ENCODE measurements around the gene STOX1. TPM values are rescaled to one million over a fixed set of nuclear protein-coding genes. Genes with fewer than 3 reads are reported as not detected.

The STOX1 gene
- total and polyA plus RNA-seq, 2 donors: 8.5 to 10.3 TPM

DNA sequence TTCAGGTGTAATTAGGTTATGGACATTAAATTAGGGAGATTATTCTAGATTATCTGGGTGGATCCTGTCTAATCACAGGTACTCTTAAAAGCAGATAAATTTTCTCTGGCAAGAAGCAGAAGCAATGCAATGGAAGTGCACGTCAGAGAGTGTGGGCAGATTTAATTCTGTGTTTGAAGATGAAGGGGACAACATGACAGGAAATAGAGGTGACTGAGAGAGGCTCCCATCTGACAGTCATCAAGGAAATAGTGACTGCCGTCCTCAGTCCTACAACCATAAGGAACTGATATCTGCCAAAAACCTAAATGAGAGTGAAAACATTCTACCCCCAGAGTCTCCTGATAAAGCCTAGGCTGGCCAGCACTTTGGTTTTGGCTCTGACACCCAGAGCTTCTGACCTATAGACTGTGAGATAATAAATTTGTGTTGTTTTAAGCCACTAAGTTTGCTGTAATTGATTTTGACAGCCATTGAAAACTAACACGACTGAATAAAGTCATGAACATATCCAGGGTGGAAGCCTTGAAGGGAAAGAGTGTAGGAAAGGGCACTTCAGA, 43.3 kb downstream of the STOX1 start:
- DNase-seq (ENCODE audit: low read depth in 6 of 9, low spot score in 9 of 9): peak in 1 of 9 donors; percentile 11
- 60% methylated on average over 3 of the region's 3 CpGs for WGBS
- H3K9me3 ChIP-seq (ENCODE audit: control insufficient read depth in 2 of 2, insufficient read depth in 1 of 2, low read length in 1 of 2): peaks cover 1 to 9% of the 10 kb centered on the region in 2 donors
- peak overlapping the region; percentile 64 to 65 for H3K27ac ChIP-seq (ENCODE audit: low read depth in 1 of 2, low read length in 1 of 2)
- H3K4me1 ChIP-seq (ENCODE audit: control insufficient read depth in 2 of 2, insufficient read depth in 2 of 2, low read length in 2 of 2): no peaks in the 10 kb centered on the region
- H3K36me3 ChIP-seq (ENCODE audit: control insufficient read depth in 2 of 2, insufficient read depth in 2 of 2, low read length in 1 of 2): no peaks in the 10 kb centered on the region
- no peak overlapping the region for H3K4me3 ChIP-seq (ENCODE audit: low read length in 2 of 2)
- no peaks in the 10 kb centered on the region for H3K27me3 ChIP-seq (ENCODE audit: control insufficient read depth in 2 of 2, insufficient read depth in 1 of 2, low read length in 1 of 2)

DNA sequence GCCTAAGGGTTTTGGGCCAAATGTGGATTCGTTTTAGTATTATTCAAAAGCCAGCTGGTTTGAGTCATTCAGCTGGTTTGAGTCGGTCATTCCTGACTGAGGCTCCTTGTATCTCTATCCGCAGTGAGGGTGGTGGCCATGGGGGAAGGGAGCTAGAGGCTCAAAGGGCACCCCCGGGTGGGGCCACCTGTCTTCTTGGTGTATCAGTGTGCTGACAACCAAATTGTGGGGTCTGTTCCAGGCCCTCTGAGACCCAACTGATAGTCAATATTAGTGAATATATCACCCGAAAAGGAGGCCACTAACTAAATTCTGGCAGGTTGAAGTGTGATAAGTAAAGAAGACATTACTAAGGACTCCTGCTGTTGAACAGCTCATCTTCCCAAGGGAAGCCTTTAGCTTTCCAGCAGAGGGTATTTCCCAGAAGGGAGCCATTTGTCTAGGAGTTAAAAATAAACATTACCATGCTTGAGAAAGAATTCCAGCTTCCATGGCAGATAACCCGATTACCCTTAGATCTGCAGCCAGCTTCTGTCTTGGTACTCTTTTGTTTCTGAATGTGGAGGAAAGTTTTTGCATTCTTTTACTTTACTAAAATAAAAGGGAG, 43.9 kb downstream of the STOX1 start:
- H3K36me3 ChIP-seq (ENCODE audit: control insufficient read depth in 2 of 2, insufficient read depth in 2 of 2, low read length in 1 of 2): no peaks in the 10 kb centered on the region
- H3K4me1 ChIP-seq (ENCODE audit: control insufficient read depth in 2 of 2, insufficient read depth in 2 of 2, low read length in 2 of 2): no peaks in the 10 kb centered on the region
- H3K9me3 ChIP-seq (ENCODE audit: control insufficient read depth in 2 of 2, insufficient read depth in 1 of 2, low read length in 1 of 2): peaks cover 1 to 9% of the 10 kb centered on the region in 2 donors
- H3K27me3 ChIP-seq (ENCODE audit: control insufficient read depth in 2 of 2, insufficient read depth in 1 of 2, low read length in 1 of 2): no peaks in the 10 kb centered on the region
- H3K4me3 ChIP-seq (ENCODE audit: low read length in 2 of 2): no peak overlapping the region
- DNase-seq (ENCODE audit: low read depth in 6 of 9, low spot score in 9 of 9): peak in 1 of 9 donors; percentile 13
- WGBS: 86% methylated on average over 6 of the region's 6 CpGs
- peak overlapping the region; percentile 64 to 65 for H3K27ac ChIP-seq (ENCODE audit: low read depth in 1 of 2, low read length in 1 of 2)

DNA sequence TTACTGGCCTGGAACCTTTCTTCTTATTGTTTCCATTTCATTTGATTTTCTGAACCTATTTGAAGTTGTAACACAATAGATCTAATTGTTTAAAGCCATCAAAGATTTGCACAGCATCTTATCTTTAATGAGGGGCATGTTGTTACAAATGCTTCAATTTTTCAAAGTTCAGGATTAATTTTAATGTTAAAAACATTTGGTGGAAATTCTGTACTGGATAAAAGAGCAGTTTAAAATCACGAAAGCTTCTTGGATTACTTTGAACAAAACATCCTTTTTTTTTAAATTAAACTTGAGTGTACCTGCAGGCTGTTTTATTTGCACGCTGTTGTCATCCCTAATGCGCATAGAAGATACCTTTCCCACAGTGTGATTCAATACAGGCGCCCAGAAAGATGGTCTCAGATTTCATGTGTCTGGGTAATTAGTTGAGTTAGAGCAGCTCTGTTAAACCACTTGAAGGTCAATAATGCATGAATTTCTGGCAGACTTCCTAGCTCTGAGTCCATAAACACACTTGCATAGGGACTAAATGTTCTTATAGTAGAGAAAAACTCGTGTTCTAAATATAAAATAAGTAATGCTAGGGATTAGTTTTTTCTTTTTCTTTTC, 44.5 kb downstream of the STOX1 start:
- peaks cover 1 to 6% of the 10 kb centered on the region in 2 donors for H3K9me3 ChIP-seq (ENCODE audit: control insufficient read depth in 2 of 2, insufficient read depth in 1 of 2, low read length in 1 of 2)
- peak in 2 of 9 donors; percentile 14 to 43 for DNase-seq (ENCODE audit: low read depth in 6 of 9, low spot score in 9 of 9)
- no peaks in the 10 kb centered on the region for H3K36me3 ChIP-seq (ENCODE audit: control insufficient read depth in 2 of 2, insufficient read depth in 2 of 2, low read length in 1 of 2)
- H3K27me3 ChIP-seq (ENCODE audit: control insufficient read depth in 2 of 2, insufficient read depth in 1 of 2, low read length in 1 of 2): no peaks in the 10 kb centered on the region
- H3K4me1 ChIP-seq (ENCODE audit: control insufficient read depth in 2 of 2, insufficient read depth in 2 of 2, low read length in 2 of 2): no peaks in the 10 kb centered on the region
- 90% methylated on average over 5 of the region's 5 CpGs for WGBS
- H3K27ac ChIP-seq (ENCODE audit: low read depth in 1 of 2, low read length in 1 of 2): peak overlapping the region in 1 of 2 donors; percentile 58
- H3K4me3 ChIP-seq (ENCODE audit: low read length in 2 of 2): no peak overlapping the region

DNA sequence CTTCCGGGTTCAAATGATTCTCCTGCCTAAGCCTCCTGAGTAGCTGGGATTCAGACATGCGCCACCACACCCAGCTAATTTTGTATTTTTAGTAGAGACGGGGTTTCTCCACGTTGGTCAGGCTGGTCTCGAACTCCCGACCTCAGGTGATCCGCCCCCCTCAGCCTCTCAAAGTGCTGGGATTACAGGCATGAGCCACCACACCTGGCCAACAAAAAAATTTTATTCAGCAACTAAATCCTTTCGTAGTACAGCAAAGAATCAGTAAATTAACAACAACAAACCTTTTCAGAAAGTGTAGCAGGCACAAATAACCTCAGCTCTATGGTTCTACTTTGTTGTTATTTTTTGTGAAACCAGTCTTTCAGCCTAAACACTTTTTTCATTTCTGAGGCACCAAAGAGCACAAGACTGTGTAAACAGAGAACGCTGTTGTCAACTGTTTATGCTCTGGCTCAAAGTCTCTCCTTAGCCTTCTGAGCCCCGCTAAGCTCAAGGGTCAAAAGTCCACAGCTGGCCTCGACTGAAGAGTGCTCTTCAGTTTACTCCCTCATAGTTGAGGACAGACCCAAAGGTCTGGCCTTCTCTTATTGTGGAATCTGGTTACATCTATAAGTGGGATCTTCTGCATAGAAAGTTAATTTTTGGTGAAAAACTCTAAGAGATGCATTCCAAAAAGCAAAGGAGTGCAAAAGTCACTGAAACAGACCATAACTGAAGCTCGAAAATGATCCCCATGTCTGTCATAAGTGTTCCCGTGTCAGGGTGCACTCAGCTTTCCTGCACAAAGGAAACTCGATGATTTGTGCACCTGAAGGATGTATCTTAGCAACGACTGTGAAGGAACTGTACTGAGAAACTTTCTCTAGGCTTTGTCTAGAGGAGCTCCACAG, 49.2 kb downstream of the STOX1 start:
- no peak for DNase-seq (ENCODE audit: low read depth in 6 of 9, low spot score in 9 of 9)
- no peaks in the 10 kb centered on the region for H3K9me3 ChIP-seq (ENCODE audit: control insufficient read depth in 2 of 2, insufficient read depth in 1 of 2, low read length in 1 of 2)
- WGBS: 92% methylated on average over 15 of the region's 15 CpGs
- H3K27ac ChIP-seq (ENCODE audit: low read depth in 1 of 2, low read length in 1 of 2): peak overlapping the region; percentile 3 to 36
- no peaks in the 10 kb centered on the region for H3K36me3 ChIP-seq (ENCODE audit: control insufficient read depth in 2 of 2, insufficient read depth in 2 of 2, low read length in 1 of 2)
- no peaks in the 10 kb centered on the region for H3K27me3 ChIP-seq (ENCODE audit: control insufficient read depth in 2 of 2, insufficient read depth in 1 of 2, low read length in 1 of 2)
- no peak overlapping the region for H3K4me3 ChIP-seq (ENCODE audit: low read length in 2 of 2)
- peaks cover 0 to 2% of the 10 kb centered on the region in 2 donors for H3K4me1 ChIP-seq (ENCODE audit: control insufficient read depth in 2 of 2, insufficient read depth in 2 of 2, low read length in 2 of 2)

DNA sequence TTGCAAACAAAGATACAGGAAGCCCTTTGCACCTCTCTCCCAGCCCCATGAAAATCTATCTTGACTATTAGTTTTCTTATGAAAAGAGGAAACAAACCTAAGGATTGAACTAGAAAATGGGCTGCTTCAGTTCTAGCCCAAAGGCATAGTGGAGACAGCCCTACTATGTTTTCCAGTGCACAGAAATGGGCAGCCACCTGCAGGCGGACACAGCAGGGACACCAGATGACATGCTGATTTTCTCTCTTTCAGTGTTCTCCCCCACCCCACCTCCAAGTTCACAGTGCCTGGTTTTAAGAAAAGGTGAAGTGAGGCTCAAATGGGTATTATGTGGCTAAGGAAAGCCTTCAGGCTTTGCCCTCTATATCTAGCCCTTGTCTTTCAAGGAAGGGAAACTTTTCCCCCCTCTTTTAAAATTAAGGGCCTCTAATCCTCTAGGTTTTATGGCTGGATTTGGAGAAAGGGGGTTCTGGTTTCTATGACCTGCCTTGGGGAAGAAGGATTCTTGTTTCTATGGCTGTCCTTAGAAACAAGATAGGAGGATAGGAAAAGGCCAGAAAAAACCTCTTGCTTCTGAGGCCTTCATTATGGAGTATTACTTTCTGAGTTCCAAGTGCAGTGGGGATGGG, 50.3 kb downstream of the STOX1 start:
- no peaks in the 10 kb centered on the region for H3K27me3 ChIP-seq (ENCODE audit: control insufficient read depth in 2 of 2, insufficient read depth in 1 of 2, low read length in 1 of 2)
- H3K9me3 ChIP-seq (ENCODE audit: control insufficient read depth in 2 of 2, insufficient read depth in 1 of 2, low read length in 1 of 2): no peaks in the 10 kb centered on the region
- peaks cover 0 to 2% of the 10 kb centered on the region in 2 donors for H3K4me1 ChIP-seq (ENCODE audit: control insufficient read depth in 2 of 2, insufficient read depth in 2 of 2, low read length in 2 of 2)
- 95% methylated on average over 1 of the region's 1 CpG for WGBS
- no peak overlapping the region for H3K4me3 ChIP-seq (ENCODE audit: low read length in 2 of 2)
- no peak for DNase-seq (ENCODE audit: low read depth in 6 of 9, low spot score in 9 of 9)
- H3K36me3 ChIP-seq (ENCODE audit: control insufficient read depth in 2 of 2, insufficient read depth in 2 of 2, low read length in 1 of 2): no peaks in the 10 kb centered on the region
- H3K27ac ChIP-seq (ENCODE audit: low read depth in 1 of 2, low read length in 1 of 2): no peak overlapping the region

DNA sequence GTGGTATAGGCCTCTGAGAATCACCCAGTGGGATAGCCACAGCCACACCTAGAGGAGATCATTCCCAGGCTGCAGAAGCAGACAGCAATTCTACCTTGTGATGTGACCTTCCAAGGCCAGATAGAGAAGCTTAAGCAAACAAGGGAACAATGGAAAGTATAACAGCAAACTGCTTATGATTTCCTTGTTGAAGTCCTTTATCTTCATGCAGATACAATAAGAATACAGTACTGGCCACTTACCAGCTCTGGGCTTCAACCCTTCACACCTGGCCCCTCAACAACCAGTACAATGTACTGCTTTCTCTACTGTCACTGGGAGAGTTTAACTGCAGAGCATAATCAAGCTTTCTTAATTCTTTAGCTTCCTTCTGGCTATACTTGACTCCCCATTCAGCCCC, 51.2 kb downstream of the STOX1 start:
- no peaks in the 10 kb centered on the region for H3K36me3 ChIP-seq (ENCODE audit: control insufficient read depth in 2 of 2, insufficient read depth in 2 of 2, low read length in 1 of 2)
- no peak overlapping the region for H3K27ac ChIP-seq (ENCODE audit: low read depth in 1 of 2, low read length in 1 of 2)
- H3K9me3 ChIP-seq (ENCODE audit: control insufficient read depth in 2 of 2, insufficient read depth in 1 of 2, low read length in 1 of 2): no peaks in the 10 kb centered on the region
- H3K27me3 ChIP-seq (ENCODE audit: control insufficient read depth in 2 of 2, insufficient read depth in 1 of 2, low read length in 1 of 2): no peaks in the 10 kb centered on the region
- H3K4me1 ChIP-seq (ENCODE audit: control insufficient read depth in 2 of 2, insufficient read depth in 2 of 2, low read length in 2 of 2): peaks cover 0 to 2% of the 10 kb centered on the region in 2 donors
- DNase-seq (ENCODE audit: low read depth in 6 of 9, low spot score in 9 of 9): no peak
- H3K4me3 ChIP-seq (ENCODE audit: low read length in 2 of 2): no peak overlapping the region

DNA sequence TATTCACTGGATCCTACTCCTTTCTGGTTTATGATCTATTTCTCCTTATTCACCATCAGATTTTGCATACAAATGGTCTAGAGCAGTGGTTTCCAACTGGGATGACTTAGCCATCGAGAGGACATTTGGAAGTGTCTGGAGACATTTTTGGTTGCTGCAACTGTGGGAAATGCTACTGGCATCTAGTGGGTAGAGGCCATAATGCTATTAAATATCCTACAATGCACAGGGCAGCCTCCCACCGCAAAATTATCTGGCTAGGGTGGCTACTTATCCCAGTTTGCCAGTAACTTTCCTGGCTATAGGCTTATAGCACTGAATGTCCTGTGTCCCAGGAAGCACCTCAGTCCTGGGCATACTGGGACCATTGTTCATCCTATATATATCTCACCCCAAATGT, 52.3 kb downstream of the STOX1 start:
- peaks cover 0 to 2% of the 10 kb centered on the region in 2 donors for H3K4me1 ChIP-seq (ENCODE audit: control insufficient read depth in 2 of 2, insufficient read depth in 2 of 2, low read length in 2 of 2)
- no peak overlapping the region for H3K27ac ChIP-seq (ENCODE audit: low read depth in 1 of 2, low read length in 1 of 2)
- H3K9me3 ChIP-seq (ENCODE audit: control insufficient read depth in 2 of 2, insufficient read depth in 1 of 2, low read length in 1 of 2): no peaks in the 10 kb centered on the region
- over 99% methylated on average over 2 of the region's 2 CpGs for WGBS
- no peak overlapping the region for H3K4me3 ChIP-seq (ENCODE audit: low read length in 2 of 2)
- no peaks in the 10 kb centered on the region for H3K36me3 ChIP-seq (ENCODE audit: control insufficient read depth in 2 of 2, insufficient read depth in 2 of 2, low read length in 1 of 2)
- H3K27me3 ChIP-seq (ENCODE audit: control insufficient read depth in 2 of 2, insufficient read depth in 1 of 2, low read length in 1 of 2): no peaks in the 10 kb centered on the region
- DNase-seq (ENCODE audit: low read depth in 6 of 9, low spot score in 9 of 9): no peak

DNA sequence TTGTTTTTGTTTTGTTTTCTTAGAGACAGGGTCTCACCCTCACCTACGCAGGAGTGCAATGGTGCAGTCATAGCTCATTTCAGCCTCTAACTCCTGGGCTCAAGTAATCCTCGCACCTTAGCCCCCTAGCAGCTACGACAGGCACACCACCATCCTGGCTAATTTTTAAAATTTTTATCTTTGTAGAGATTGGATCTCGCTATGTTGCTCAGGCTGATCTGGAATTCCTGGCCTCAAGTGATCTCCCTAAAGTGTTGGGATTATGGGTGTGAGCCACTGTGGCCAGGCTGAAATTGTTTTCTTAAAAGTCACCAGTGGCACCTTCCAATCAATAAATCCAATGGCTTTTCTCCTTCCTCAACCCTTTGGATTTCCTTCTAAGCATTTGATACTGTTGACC, 52.9 kb downstream of the STOX1 start:
- H3K27me3 ChIP-seq (ENCODE audit: control insufficient read depth in 2 of 2, insufficient read depth in 1 of 2, low read length in 1 of 2): no peaks in the 10 kb centered on the region
- H3K4me3 ChIP-seq (ENCODE audit: low read length in 2 of 2): no peak overlapping the region
- H3K27ac ChIP-seq (ENCODE audit: low read depth in 1 of 2, low read length in 1 of 2): no peak overlapping the region
- DNase-seq (ENCODE audit: low read depth in 6 of 9, low spot score in 9 of 9): no peak
- peaks cover 0 to 2% of the 10 kb centered on the region in 2 donors for H3K4me1 ChIP-seq (ENCODE audit: control insufficient read depth in 2 of 2, insufficient read depth in 2 of 2, low read length in 2 of 2)
- no peaks in the 10 kb centered on the region for H3K9me3 ChIP-seq (ENCODE audit: control insufficient read depth in 2 of 2, insufficient read depth in 1 of 2, low read length in 1 of 2)
- no peaks in the 10 kb centered on the region for H3K36me3 ChIP-seq (ENCODE audit: control insufficient read depth in 2 of 2, insufficient read depth in 2 of 2, low read length in 1 of 2)
- 97% methylated on average over 4 of the region's 4 CpGs for WGBS
